Transverse colon (tissue), 4 donors: Measurements from ENCODE around the gene TRPM2.

ENCODE experiments used
- CTCF ChIP-seq, 5 experiments: fragments of 200-600 bp in 3 of 5; fragments of 450-650 bp in 2 of 5; sonication (generic) in 3 of 5; IDR thresholded peaks; 1 replicate in 2 of 5; 2 replicates in 3 of 5; pipeline ENCODE4 v1.5.1; 2016 to 2017; ENCODE audit warnings: antibody characterized with exemption in 5 of 5, inconsistent platforms in 3 of 5, mild to moderate bottlenecking in 2 of 5, moderate library complexity in 1 of 5
- POLR2A ChIP-seq: fragments of 450-650 bp; IDR thresholded peaks from one replicate; pipeline ENCODE4 v1.6.1; 2016; ENCODE audit warnings: antibody characterized with exemption, mild to moderate bottlenecking, moderate library complexity
- POLR2AphosphoS5 ChIP-seq, 3 donors: sonication (generic); formaldehyde crosslinking; IDR thresholded peaks; one replicate each; pipeline ENCODE4 v1.6.1; 2016; ENCODE audit warnings: antibody characterized with exemption in 3 of 3

DNA sequence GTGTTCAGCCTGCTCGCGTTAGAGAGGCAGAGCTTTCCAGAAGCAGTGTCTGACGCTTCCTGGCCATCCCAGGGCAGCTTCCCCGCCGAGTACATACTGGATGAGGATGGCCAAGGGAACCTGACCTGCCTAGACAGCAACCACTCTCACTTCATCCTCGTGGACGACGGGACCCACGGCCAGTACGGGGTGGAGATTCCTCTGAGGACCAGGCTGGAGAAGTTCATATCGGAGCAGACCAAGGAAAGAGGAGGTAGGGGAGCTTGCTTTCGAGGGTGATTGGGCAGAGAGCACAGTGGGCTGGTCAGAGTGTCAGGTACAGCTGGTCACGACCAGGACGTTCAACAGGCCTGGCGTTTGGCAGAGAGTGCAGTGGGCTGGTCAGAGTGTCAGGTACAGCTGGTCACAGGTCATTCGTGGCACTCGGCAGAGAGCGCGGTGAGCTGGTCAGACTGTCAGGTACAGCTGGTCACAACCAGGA is 22.4 kb downstream of the TRPM2 start:
- TF ChIP-seq POLR2AphosphoS5 (IDR thresholded peaks at IDR 0.05) (no peak), CTCF (IDR thresholded peaks at IDR 0.05) (no peak), POLR2A (no peak)
